CD14-positive monocyte (primary cell): Measurements from ENCODE around the gene R3HCC1L. TPM values are rescaled to one million over a fixed set of nuclear protein-coding genes. Genes with fewer than 3 reads are reported as not detected.

ENCODE experiments used
- DNase-seq, 3 donors: peaks; one replicate each; pipeline ENCODE4 v3.0.0-alpha.2; 2011 to 2022
- H2AFZ ChIP-seq: 2 replicates; pipeline ENCODE4 v1.6.0; 2012; ENCODE audit warnings: mild to moderate bottlenecking, low read depth, low read length, inconsistent platforms; ENCODE audit not compliant: insufficient read depth, poor library complexity, severe bottlenecking
- H3K27ac ChIP-seq, 2 donors: 1 replicate in 1 of 2; 2 replicates in 1 of 2; pipeline ENCODE4 v1.5.1; 2012 to 2013; ENCODE audit warnings: low read length in 2 of 2, control low read depth in 1 of 2, inconsistent platforms in 1 of 2, low read depth in 1 of 2, mild to moderate bottlenecking in 1 of 2
- H3K27me3 ChIP-seq, 2 donors: one replicate each; pipeline versions ENCODE4 v1.6.0 to v1.6.1; 2011 to 2013; ENCODE audit warnings: low read length in 2 of 2; ENCODE audit not compliant: control insufficient read depth in 2 of 2, insufficient read depth in 2 of 2
- H3K36me3 ChIP-seq, 2 donors: replicated peaks in 1 of 2; 1 replicate in 1 of 2; 2 replicates in 1 of 2; pipeline versions ENCODE4 v1.5.1 to v1.6.1; 2012 to 2013; ENCODE audit warnings: low read length in 2 of 2, control low read depth in 1 of 2, inconsistent platforms in 1 of 2, mild to moderate bottlenecking in 1 of 2; ENCODE audit not compliant: insufficient read depth in 2 of 2, control insufficient read depth in 1 of 2
- H3K4me1 ChIP-seq, 2 donors: 1 replicate in 1 of 2; 2 replicates in 1 of 2; pipeline versions ENCODE4 v1.5.1 to v1.6.1; 2012 to 2013; ENCODE audit warnings: low read length in 2 of 2, control low read depth in 1 of 2, inconsistent platforms in 1 of 2, mild to moderate bottlenecking in 1 of 2, moderate library complexity in 1 of 2; ENCODE audit not compliant: insufficient read depth in 2 of 2, control insufficient read depth in 1 of 2
- H3K4me2 ChIP-seq: replicated peaks from 2 replicates; pipeline ENCODE3; 2012; ENCODE audit warnings: low read length, moderate library complexity, mild to moderate bottlenecking; ENCODE audit not compliant: poor library complexity, severe bottlenecking; ENCODE audit errors: extremely low read depth
- H3K4me3 ChIP-seq, 3 experiments: fragments of 200-600 bp in 1 of 3; sonication (generic) in 1 of 3; replicated peaks in 1 of 3; 1 replicate in 2 of 3; 2 replicates in 1 of 3; pipeline ENCODE4 v1.5.1; 2011 to 2013; ENCODE audit warnings: low read length in 3 of 3, mild to moderate bottlenecking in 3 of 3, control low read depth in 2 of 3, low read depth in 2 of 3, inconsistent platforms in 1 of 3, moderate library complexity in 1 of 3
- H3K79me2 ChIP-seq: 2 replicates; pipeline ENCODE4 v1.6.0; 2012; ENCODE audit warnings: mild to moderate bottlenecking, control low read depth, inconsistent platforms, low read length, moderate library complexity; ENCODE audit not compliant: insufficient read depth
- H3K9ac ChIP-seq: 2 replicates; pipeline ENCODE4 v1.6.0; 2017; ENCODE audit warnings: low read length, mild to moderate bottlenecking; ENCODE audit not compliant: insufficient read depth, poor library complexity, severe bottlenecking
- H3K9me3 ChIP-seq, 2 donors: replicated peaks in 1 of 2; 1 replicate in 1 of 2; 2 replicates in 1 of 2; pipeline versions ENCODE4 v1.5.1 to v1.6.1; 2012 to 2013; ENCODE audit warnings: low read length in 2 of 2, control low read depth in 1 of 2; ENCODE audit not compliant: control insufficient read depth in 1 of 2, insufficient read depth in 1 of 2
- H4K20me1 ChIP-seq: 2 replicates; pipeline ENCODE4 v1.6.0; 2012; ENCODE audit warnings: mild to moderate bottlenecking, low read length, control low read depth, moderate library complexity; ENCODE audit not compliant: insufficient read depth
- H3K27ac Mint-ChIP-seq, 7 donors: one replicate each; pipeline ENCODE4 v1.8.0; 2020; ENCODE audit warnings: mild to moderate bottlenecking in 7 of 7, mixed read lengths in 7 of 7, moderate library complexity in 6 of 7, inconsistent platforms in 2 of 7
- H3K27me3 Mint-ChIP-seq, 3 donors: one replicate each; pipeline ENCODE4 v1.8.0; 2021 to 2022; ENCODE audit warnings: low read depth in 3 of 3, mild to moderate bottlenecking in 3 of 3, mixed read lengths in 3 of 3, moderate library complexity in 3 of 3, inconsistent platforms in 1 of 3
- H3K36me3 Mint-ChIP-seq, 2 donors: one replicate each; pipeline ENCODE4 v1.8.0; 2020; ENCODE audit warnings: mixed read lengths in 2 of 2, inconsistent platforms in 1 of 2, mild to moderate bottlenecking in 1 of 2
- H3K4me1 Mint-ChIP-seq: one replicate; pipeline ENCODE4 v1.8.0; 2020; ENCODE audit warnings: mild to moderate bottlenecking, mixed read lengths
- H3K4me3 Mint-ChIP-seq, 2 donors: one replicate each; pipeline ENCODE4 v1.8.0; 2020; ENCODE audit warnings: mild to moderate bottlenecking in 2 of 2, mixed read lengths in 2 of 2, moderate library complexity in 1 of 2
- H3K9me3 Mint-ChIP-seq, 7 donors: one replicate each; pipeline ENCODE4 v1.8.0; 2020 to 2022; ENCODE audit warnings: mixed read lengths in 7 of 7, mild to moderate bottlenecking in 6 of 7, moderate library complexity in 6 of 7, inconsistent platforms in 2 of 7
- WGBS: methylation state at CpG from one replicate; pipeline ENCODE4 v1.1.5; 2013; ENCODE audit warnings: missing lambda C conversion rate; ENCODE audit not compliant: insufficient coverage; 5-methylcytosine and 5-hydroxymethylcytosine counted together
- intact Hi-C, 2 donors: fragments of 100-400 bp; cut with micrococcal nuclease; formaldehyde crosslinking; loops; one replicate each; pipeline versions ENCODE4 v1.15.0 to v1.15.1; 2023
- polyA plus RNA-seq, 3 donors: library from polyadenylated mRNA; depleted of rRNA in 1 of 3; unstranded in 2 of 3; stranded (reverse) in 1 of 3; fragments of 300-500 nt in 2 of 3; fragments of >200 nt in 1 of 3; fragmentation: Illumina TruSeq in 2 of 3; gene quantifications; 1 replicate in 2 of 3; 2 replicates in 1 of 3; pipeline ENCODE4 v1.2.3, GENCODE V29; 2012 to 2021
- TF ChIP-seq, protein P1 (sequence below): fragments of 200-600 bp; IDR thresholded peaks from one replicate; pipeline ENCODE4 v1.8.0; 2022; ENCODE audit warnings: antibody characterized with exemption, mild to moderate bottlenecking

The R3HCC1L gene
- polyA plus RNA-seq, 3 donors, result 2.6 to 13.8 (median 2.7) TPM

DNA sequence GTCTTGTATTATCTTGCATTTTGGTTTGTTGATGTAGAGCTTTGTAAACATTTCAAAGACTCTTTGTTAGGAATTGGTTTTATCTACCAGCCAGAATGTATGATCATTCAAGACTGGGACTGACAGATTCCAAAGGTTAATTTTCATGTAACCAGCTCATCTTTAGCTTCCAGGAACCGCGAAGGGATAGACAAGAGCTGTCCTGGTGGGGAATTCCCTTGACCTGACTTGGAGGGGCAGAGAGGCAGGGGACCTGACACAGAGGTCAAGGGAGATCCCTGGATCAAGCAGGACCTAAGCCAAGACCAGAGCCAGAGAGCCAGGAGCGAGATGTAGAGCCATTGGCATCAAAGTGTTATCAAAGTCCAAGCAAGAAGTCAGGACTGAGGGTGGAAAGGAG lies 140.1 kb downstream of the R3HCC1L start:
- no peak overlapping the region for H3K4me3 ChIP-seq
- H3K27ac ChIP-seq, result no peak overlapping the region
- DNase-seq, result no peak
- H3K9ac ChIP-seq, result no peak overlapping the region
- no peak overlapping the region for H2AFZ ChIP-seq
- TF ChIP-seq, protein P1, sequence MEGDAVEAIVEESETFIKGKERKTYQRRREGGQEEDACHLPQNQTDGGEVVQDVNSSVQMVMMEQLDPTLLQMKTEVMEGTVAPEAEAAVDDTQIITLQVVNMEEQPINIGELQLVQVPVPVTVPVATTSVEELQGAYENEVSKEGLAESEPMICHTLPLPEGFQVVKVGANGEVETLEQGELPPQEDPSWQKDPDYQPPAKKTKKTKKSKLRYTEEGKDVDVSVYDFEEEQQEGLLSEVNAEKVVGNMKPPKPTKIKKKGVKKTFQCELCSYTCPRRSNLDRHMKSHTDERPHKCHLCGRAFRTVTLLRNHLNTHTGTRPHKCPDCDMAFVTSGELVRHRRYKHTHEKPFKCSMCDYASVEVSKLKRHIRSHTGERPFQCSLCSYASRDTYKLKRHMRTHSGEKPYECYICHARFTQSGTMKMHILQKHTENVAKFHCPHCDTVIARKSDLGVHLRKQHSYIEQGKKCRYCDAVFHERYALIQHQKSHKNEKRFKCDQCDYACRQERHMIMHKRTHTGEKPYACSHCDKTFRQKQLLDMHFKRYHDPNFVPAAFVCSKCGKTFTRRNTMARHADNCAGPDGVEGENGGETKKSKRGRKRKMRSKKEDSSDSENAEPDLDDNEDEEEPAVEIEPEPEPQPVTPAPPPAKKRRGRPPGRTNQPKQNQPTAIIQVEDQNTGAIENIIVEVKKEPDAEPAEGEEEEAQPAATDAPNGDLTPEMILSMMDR, result no peak
- H3K36me3 ChIP-seq, result no peaks in the 10 kb centered on the region
- WGBS, result 93% methylated on average over 3 of the region's 3 CpGs
- H3K4me1 Mint-ChIP-seq, result peaks cover 6% of the 10 kb centered on the region
- no peaks in the 10 kb centered on the region for H4K20me1 ChIP-seq
- H3K27me3 Mint-ChIP-seq, result peaks cover 19 to 41% (median 26%) of the 10 kb centered on the region in 3 donors
- no peaks in the 10 kb centered on the region for H3K9me3 ChIP-seq
- H3K4me3 Mint-ChIP-seq, result no peak overlapping the region
- H3K27ac Mint-ChIP-seq, result no peak overlapping the region
- H3K36me3 Mint-ChIP-seq, result no peaks in the 10 kb centered on the region
- intact Hi-C loops, result no loop called here
- H3K4me2 ChIP-seq, result no peak overlapping the region
- peaks cover 0 to 4% (median 2%) of the 10 kb centered on the region in 7 donors for H3K9me3 Mint-ChIP-seq
- H3K79me2 ChIP-seq, result no peaks in the 10 kb centered on the region
- peaks cover 0 to 16% of the 10 kb centered on the region in 2 donors for H3K27me3 ChIP-seq
- no peaks in the 10 kb centered on the region for H3K4me1 ChIP-seq

DNA sequence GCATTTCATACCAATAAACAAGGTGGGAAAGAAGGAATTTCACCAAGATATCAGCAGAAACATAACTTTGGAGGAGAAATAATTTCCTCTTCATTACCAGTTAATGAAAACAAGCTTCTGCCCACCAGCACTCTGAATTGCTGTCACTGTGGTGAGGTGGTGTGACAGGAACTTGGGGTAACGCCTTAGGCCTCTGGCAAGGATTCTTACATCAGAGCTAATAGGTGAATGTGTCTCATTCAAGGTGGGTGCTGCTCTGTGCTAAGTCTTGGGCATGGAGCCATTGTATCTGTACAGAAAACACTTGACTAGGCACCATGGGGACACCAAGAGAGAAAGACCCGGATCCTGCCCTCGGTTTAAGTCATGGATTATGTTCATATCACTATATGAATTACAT lies 141.9 kb downstream of the R3HCC1L start:
- WGBS, result no CpG with 5 or more reads among the region's 3 CpGs
- Histone ChIP-seq H3K36me3 (no peaks in the 10 kb centered on the region), H3K4me2 (no peak overlapping the region), H3K4me3 (no peak overlapping the region), H3K27ac (no peak overlapping the region), H2AFZ (no peak overlapping the region), H3K4me1 (no peaks in the 10 kb centered on the region), H4K20me1 (no peaks in the 10 kb centered on the region), H3K79me2 (no peaks in the 10 kb centered on the region), H3K9me3 (no peaks in the 10 kb centered on the region), H3K9ac (no peak overlapping the region), H3K27me3 (peaks cover 4 to 16% of the 10 kb centered on the region in 2 donors)
- TF ChIP-seq, protein P1, result no peak
- H3K4me1 Mint-ChIP-seq, result peaks cover 6% of the 10 kb centered on the region
- no peak for DNase-seq
- H3K9me3 Mint-ChIP-seq, result peaks cover 0 to 6% (median 3%) of the 10 kb centered on the region in 7 donors
- peak overlapping the region in 1 of 7 donors; percentile 12 for H3K27ac Mint-ChIP-seq
- intact Hi-C loops, result no loop called here
- H3K36me3 Mint-ChIP-seq, result no peaks in the 10 kb centered on the region
- H3K27me3 Mint-ChIP-seq, result peaks cover 15 to 31% (median 21%) of the 10 kb centered on the region in 3 donors
- H3K4me3 Mint-ChIP-seq, result no peak overlapping the region
